GM10266 (cell line): ENCODE results near the gene VAC14.
A peak's percentile ranks its signal among the peaks of the same experiment; 100 is the strongest.

ENCODE experiments used
- DNase-seq: peaks from one replicate; pipeline ENCODE4 v3.0.0; 2012; ENCODE audit errors: extremely low spot score
- CTCF ChIP-seq: IDR thresholded peaks from 2 replicates; pipeline ENCODE4 v1.5.1; 2012; ENCODE audit warnings: mild to moderate bottlenecking, low read depth; ENCODE audit not compliant: control insufficient read depth, insufficient read depth; ENCODE audit errors: missing control alignments

Gene VAC14

DNA sequence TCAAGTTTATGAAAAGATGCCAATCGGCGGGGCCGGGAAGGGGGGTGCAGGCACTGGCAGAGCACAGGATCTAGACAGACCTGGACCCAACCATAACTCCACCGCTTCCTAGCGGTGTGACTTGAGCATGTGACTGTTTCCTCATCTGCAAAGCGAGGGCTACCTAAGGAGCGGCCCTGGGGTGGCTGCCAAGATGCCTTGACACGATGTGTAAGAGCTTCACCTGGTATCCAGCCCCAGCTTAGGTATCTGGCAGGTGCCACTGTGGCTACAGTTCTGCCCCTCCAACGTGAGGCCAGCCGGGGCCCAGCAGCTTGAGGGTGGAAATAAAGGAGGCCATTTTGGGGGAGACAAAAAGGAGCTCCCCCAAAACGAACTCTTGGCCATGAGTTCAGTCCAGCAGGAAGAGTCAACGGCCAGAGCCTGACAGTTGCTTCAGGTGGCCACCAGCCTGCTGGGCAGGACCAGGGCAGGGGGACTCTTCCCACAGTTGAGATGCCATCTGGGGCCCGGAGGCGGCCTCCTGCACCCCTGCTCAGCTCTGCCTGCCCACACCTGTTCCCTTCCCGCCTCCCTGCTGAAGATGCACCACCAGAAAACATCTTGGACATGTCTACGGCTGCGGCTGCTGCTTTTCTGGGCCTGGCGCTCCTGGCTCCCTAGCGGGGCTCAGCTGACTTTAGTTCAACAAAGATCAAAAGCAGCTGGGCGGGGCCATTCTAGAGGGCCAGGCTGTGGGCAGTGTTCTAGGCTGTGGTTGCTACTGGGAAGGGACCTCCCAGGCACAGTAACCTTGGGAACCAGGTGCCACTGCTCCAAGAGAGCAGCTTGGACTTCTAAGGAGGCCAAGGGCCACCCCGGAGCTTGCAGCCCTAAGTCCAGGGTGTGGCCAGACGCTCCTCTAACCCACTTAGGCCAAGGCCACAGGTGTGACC, 111.7 kb downstream of the VAC14 start:
- no peak for TF ChIP-seq CTCF
- DNase-seq: no peak

- DNase-seq: no peak
- no peak for TF ChIP-seq CTCF
These were observed 112.7 kb downstream of the VAC14 start for GRCh38 chr16:70688246-70688742.

- no peak for DNase-seq
- TF ChIP-seq CTCF: no peak
These were observed 113.2 kb downstream of the VAC14 start for GRCh38 chr16:70687671-70688245.

DNA sequence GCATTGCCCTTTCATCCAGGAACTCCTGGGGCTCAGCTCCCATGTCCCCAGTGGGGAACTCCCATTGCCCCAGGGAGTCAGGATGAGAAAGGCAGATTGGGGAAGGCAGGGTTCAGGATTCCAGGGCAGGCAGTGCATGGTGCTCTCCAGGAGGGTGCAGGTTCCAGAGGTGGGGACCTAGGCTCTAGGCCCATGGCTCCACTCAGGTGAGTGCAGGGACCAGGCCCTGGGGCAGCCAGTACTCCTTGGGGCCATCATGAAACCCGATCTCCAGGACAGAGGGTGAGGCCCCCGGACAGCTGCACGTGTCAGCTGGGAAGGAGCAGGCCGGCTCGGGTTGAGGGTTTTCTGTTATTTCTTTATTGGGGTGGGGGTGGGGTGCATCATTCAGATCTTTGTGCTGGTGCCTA, 113.9 kb downstream of the VAC14 start:
- no peak for TF ChIP-seq CTCF
- no peak for DNase-seq

DNA sequence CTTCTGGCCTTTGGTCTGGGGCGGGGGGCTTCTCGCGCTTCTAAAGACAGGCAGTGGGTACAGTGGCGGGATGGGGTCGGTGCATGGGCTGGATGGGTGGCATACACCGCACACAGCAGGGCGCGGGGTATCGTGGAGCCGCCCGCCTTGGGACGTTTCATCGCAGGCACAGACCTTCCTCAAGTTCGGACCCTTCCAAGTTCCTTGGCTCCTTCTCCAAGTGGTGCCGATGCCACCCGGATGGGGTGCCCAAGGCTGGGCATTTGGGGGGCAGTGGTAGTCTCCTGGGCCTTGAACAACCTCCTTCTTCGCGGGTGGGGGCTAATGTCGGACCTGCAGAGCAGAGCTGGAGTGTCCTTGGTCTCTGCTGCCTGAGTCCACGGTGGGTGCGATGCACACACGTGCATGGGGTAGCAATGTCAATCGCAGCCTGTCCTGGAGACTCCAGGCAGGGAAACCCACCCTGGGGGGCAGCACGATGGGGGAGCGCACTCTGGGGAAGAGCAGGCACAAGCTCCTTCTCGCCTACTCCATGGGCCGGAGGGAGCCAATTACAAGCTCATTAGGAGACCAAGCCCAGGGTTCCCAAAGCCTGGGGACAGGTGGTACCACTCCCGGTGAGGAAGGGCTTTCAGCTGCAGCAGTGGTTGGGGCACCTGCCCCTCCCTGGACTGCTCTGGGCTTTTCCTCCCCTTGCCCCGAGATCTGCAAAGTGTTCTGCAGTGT, 114.4 kb downstream of the VAC14 start:
- TF ChIP-seq CTCF: no peak
- no peak for DNase-seq

GRCh38 chr16:70685938-70686375, 115.0 kb downstream of the VAC14 start, which contains the start of gene MTSS2:
Gene MTSS2, minus strand, starts transcription at chr16:70686053. Its CDS starts 262 bp downstream, at chr16:70685791.
- TF ChIP-seq CTCF: no peak
- DNase-seq: peak; percentile 70
